Stimulated activated CD8-positive, alpha-beta memory T cell treated with anti-CD3 and anti-CD28 coated beads, Interleukin-15, amount 100 ng/mL, for 4 hours (primary cell): ENCODE data around the gene C3orf62.
"Not testable (repeated sequence)": the region's sequence is repeated elsewhere in the genome, so short reads cannot be mapped to it uniquely, and the experiment has no call there.

Source experiments
- DNase-seq, 2 donors: peaks; one replicate each; pipeline ENCODE4 v3.0.0-alpha.2; 2020; ENCODE audit warnings: low read depth in 2 of 2

Gene C3orf62

GRCh38 chr3:49269443-49270155, 7.4 kb downstream of the C3orf62 start:
- DNase-seq = no peak

- DNase-seq = no peak
Measured at GRCh38 chr3:49266410-49267095, 10.5 kb downstream of the C3orf62 start.

GRCh38 chr3:49265661-49266386, 11.2 kb downstream of the C3orf62 start:
- DNase-seq = no peak

GRCh38 chr3:49263159-49263889, 13.7 kb downstream of the C3orf62 start:
- no peak for DNase-seq

- DNase-seq = no peak
Measured at GRCh38 chr3:49260806-49261324, 16.2 kb downstream of the C3orf62 start.

GRCh38 chr3:49257187-49257586, 19.8 kb downstream of the C3orf62 start:
- DNase-seq = no peak

GRCh38 chr3:49255718-49256511, 21.1 kb downstream of the C3orf62 start:
- DNase-seq = no peak

- DNase-seq = no peak
Measured at GRCh38 chr3:49255112-49255511, 21.9 kb downstream of the C3orf62 start.

GRCh38 chr3:49253512-49253911, 23.5 kb downstream of the C3orf62 start:
- DNase-seq = no peak

- DNase-seq = no peak
Measured at GRCh38 chr3:49248840-49249227, 28.2 kb downstream of the C3orf62 start.

- DNase-seq = no peak
Measured at GRCh38 chr3:49244581-49245205, 32.3 kb downstream of the C3orf62 start.

- DNase-seq = not testable (repeated sequence)
Measured at GRCh38 chr3:49240091-49240490, 36.9 kb downstream of the C3orf62 start.

GRCh38 chr3:49238274-49239127, 38.5 kb downstream of the C3orf62 start:
- DNase-seq = no peak

- no peak for DNase-seq
Measured at GRCh38 chr3:49237344-49237743, 39.7 kb downstream of the C3orf62 start.

- no peak for DNase-seq
Measured at GRCh38 chr3:49236226-49236625, 40.8 kb downstream of the C3orf62 start.

- not testable (repeated sequence) for DNase-seq
Measured at GRCh38 chr3:49228817-49229216, 48.2 kb downstream of the C3orf62 start.

- DNase-seq = no peak
Measured at GRCh38 chr3:49222002-49222401, 55.0 kb downstream of the C3orf62 start.

- DNase-seq = not testable (repeated sequence)
Measured at GRCh38 chr3:49220985-49221563, 56.0 kb downstream of the C3orf62 start.

- no peak for DNase-seq
Measured at GRCh38 chr3:49219132-49219531, 57.9 kb downstream of the C3orf62 start.
